BE2C (cell line): ENCODE data around the gene SLC6A12.

Source experiments
- DNase-seq: peaks from one replicate; pipeline ENCODE4 v3.0.0-alpha.2; 2020
- H3K27me3 ChIP-seq: fragments of 250-450 bp; sonication (Bioruptor Pico); 2 replicates; pipeline ENCODE4 v1.5.1; 2020; ENCODE audit warnings: mild to moderate bottlenecking
- H3K36me3 ChIP-seq: fragments of 250-450 bp; sonication (Bioruptor Pico); 2 replicates; pipeline ENCODE4 v1.5.1; 2020; ENCODE audit warnings: mild to moderate bottlenecking
- H3K4me1 ChIP-seq: fragments of 250-450 bp; sonication (Bioruptor Pico); 2 replicates; pipeline ENCODE4 v1.5.1; 2020
- H3K4me3 ChIP-seq: 2 replicates; pipeline ENCODE4 v1.5.1; 2011; ENCODE audit warnings: low read depth, low read length
- H3K9me3 ChIP-seq: fragments of 250-450 bp; sonication (Bioruptor Pico); 2 replicates; pipeline ENCODE4 v1.5.1; 2020
- TF ChIP-seq, protein P1 (sequence below): IDR thresholded peaks from 2 replicates; pipeline ENCODE4 v1.5.1; 2012; ENCODE audit warnings: mild to moderate bottlenecking, low read depth, low read length

Gene SLC6A12

DNA sequence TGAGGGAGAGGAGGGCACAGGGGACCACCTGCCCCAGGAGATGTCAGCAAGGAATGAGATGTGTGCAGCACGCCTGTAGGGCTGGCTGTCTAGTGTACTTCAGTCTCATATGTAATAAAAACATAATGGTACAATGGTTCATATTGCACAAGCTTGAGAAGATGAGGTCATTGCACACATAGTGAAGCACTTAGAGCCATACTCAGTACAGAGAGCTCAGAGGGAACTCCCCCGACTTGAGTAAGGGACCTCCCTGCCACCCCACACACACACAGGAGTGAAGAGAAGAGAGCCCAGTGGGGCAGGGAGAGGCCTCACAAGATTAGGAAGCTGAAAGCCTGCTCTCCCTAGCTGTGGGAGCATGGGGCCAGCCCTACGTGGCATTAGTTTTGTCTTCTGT is 61.5 kb downstream of the SLC6A12 start:
- Histone ChIP-seq H3K27me3 (no peaks in the 10 kb centered on the region), H3K4me3 (no peak overlapping the region), H3K9me3 (no peaks in the 10 kb centered on the region), H3K36me3 (no peaks in the 10 kb centered on the region), H3K4me1 (no peaks in the 10 kb centered on the region)
- TF ChIP-seq, protein P1, sequence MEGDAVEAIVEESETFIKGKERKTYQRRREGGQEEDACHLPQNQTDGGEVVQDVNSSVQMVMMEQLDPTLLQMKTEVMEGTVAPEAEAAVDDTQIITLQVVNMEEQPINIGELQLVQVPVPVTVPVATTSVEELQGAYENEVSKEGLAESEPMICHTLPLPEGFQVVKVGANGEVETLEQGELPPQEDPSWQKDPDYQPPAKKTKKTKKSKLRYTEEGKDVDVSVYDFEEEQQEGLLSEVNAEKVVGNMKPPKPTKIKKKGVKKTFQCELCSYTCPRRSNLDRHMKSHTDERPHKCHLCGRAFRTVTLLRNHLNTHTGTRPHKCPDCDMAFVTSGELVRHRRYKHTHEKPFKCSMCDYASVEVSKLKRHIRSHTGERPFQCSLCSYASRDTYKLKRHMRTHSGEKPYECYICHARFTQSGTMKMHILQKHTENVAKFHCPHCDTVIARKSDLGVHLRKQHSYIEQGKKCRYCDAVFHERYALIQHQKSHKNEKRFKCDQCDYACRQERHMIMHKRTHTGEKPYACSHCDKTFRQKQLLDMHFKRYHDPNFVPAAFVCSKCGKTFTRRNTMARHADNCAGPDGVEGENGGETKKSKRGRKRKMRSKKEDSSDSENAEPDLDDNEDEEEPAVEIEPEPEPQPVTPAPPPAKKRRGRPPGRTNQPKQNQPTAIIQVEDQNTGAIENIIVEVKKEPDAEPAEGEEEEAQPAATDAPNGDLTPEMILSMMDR, result no peak
- no peak for DNase-seq

DNA sequence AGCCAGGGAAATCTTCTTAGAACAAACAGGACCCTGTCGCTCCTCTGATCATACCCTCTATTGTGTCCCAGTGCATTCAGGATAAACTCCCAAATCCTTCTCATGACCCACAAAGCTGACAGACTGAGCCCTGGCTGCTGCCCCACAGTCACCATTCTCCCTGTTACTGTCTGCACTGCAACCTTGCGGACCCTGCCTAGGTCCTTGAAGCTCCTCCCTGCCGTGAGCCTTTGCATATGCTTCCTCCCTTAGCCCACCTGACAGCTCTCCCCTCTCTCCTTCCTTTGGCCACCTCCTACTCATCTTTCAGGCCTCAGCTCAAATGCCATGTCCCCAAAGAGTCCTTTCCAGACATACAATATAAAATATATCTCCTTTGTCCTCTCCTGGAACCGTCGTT is 62.4 kb downstream of the SLC6A12 start:
- no peak for DNase-seq
- TF ChIP-seq, protein P1, result no peak
- H3K27me3 ChIP-seq, result no peaks in the 10 kb centered on the region
- no peaks in the 10 kb centered on the region for H3K4me1 ChIP-seq
- no peaks in the 10 kb centered on the region for H3K9me3 ChIP-seq
- no peaks in the 10 kb centered on the region for H3K36me3 ChIP-seq
- H3K4me3 ChIP-seq, result no peak overlapping the region

DNA sequence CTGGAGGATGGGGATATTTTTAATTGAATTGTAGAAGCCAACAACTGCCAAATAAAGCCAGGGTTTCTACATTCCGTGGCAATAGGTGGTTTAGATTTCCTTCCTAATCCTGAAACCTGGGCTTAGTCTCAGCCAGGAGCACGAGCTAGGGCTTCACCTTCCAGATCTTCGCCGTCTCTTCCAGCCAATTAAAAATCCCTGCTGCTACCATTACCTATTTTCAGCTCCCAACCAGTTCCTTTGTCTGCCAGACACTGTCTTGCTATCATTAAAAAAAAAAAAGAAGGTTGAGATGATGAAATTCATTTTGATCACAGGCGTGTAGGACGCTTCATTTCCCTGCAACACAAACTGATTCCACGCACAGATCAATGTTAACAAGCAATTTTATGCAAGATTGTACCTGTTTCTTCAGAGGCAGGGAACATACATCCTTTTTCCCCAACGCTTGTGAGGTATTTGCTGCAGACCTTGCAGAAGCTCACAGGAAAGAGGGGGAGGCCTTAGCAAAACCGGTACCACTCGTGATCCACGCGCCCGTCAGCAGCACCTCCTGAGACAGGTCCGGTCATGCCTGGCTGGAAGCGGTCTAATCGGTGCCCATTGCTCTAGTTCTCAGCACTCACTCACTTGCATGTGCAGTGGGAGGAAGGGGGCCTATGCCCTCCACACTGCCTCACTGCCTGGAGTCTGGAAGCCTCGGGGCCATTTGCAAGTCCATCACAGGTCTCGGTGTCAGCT is 65.1 kb downstream of the SLC6A12 start:
- TF ChIP-seq, protein P1, result no peak
- H3K4me1 ChIP-seq, result no peaks in the 10 kb centered on the region
- H3K9me3 ChIP-seq, result no peaks in the 10 kb centered on the region
- H3K36me3 ChIP-seq, result no peaks in the 10 kb centered on the region
- no peak overlapping the region for H3K4me3 ChIP-seq
- no peak for DNase-seq
- H3K27me3 ChIP-seq, result no peaks in the 10 kb centered on the region

DNA sequence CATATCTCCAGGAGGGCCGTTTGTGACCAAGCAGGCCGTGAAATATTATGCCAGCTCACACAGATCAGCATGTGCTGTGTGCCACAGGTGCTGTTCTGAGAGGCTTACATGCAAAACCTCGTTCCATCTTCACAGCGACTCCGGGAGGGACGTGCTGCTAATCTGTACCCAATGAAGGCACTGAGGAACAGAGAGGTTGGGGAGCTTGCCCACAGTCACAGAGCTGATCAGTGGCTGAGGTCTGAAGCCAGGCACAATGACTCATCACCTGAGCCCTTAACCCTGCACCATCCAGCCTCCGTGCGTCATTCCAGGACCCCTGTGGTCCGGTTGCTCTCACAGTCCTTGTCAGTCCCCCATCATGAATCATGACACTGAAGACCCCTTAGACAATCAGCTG is 66.7 kb downstream of the SLC6A12 start:
- no peak overlapping the region for H3K4me3 ChIP-seq
- TF ChIP-seq, protein P1, result no peak
- no peaks in the 10 kb centered on the region for H3K36me3 ChIP-seq
- no peaks in the 10 kb centered on the region for H3K9me3 ChIP-seq
- no peak for DNase-seq
- H3K4me1 ChIP-seq, result no peaks in the 10 kb centered on the region
- no peaks in the 10 kb centered on the region for H3K27me3 ChIP-seq

DNA sequence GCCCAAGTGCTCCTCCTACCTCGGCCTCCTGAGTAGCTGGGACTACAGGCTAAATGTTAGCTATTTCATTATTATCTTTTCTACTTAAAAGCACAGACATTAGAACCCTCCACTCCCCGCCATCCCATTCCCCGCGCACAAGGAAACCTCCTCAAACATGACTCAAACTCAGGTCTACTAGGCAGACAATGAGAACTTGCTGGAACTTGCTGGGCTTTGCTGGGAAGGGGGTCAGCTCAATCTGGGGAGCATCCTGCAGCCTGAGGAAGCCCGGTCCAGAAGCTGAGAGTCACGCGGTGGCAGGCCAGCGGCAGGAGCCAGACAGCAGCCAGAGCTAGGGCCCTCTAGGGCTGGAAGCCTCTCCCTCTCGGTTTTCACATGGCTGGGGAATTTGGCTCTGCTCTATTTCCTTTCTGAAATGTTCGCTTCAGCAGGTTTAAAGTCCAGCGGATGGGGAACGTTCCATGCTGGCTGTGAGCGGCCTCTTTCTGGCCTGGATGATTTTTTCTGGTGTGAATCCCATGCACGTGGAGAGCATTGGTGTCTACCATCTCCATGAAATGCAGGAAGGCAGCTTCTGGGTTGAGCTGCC is 68.5 kb downstream of the SLC6A12 start:
- DNase-seq, result no peak
- Histone ChIP-seq H3K4me3 (no peak overlapping the region), H3K4me1 (no peaks in the 10 kb centered on the region), H3K36me3 (no peaks in the 10 kb centered on the region), H3K27me3 (no peaks in the 10 kb centered on the region), H3K9me3 (no peaks in the 10 kb centered on the region)
- TF ChIP-seq, protein P1, result no peak

DNA sequence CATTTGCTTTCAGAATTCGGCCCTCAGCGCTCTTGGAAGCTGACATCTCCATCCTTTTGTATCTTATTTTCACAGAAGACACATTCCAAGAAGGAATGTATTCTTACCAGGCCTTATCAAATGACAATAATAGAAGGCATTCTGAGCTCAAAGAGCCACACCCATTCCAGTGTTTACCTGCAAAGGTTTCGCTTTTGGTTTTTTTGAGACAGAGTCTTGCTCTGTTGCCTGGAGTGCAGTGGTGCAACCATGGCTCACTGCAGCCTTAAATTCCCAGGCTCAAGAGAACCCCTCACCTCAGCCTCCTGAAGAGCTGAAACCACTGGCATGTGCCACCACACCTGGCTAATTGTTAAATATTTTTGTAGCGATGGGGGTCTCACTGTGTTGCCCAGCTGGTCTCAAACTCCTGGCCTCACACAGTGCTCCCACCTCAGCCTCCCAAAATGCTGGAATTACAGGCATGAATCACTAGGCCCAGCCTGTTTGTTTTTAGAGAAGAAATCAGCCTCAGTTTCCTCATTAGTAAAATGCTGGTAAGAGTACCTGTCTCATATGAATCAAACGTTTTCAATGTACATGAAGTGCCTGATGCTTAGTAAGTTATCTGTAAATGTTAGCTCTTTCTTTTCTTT is 69.2 kb downstream of the SLC6A12 start:
- Histone ChIP-seq H3K4me1 (no peaks in the 10 kb centered on the region), H3K27me3 (no peaks in the 10 kb centered on the region), H3K36me3 (no peaks in the 10 kb centered on the region), H3K4me3 (no peak overlapping the region), H3K9me3 (no peaks in the 10 kb centered on the region)
- TF ChIP-seq, protein P1, result no peak
- DNase-seq, result no peak
